ENCODE data around the gene DOCK2.

Gene DOCK2

GRCh38 chr5:170053896-170054295 is 416.8 kb downstream of the DOCK2 start:
- Histone ChIP-seq H3K27ac (ENCODE audit: low read depth, low read length) (no peak overlapping the region), H3K9me3 (ENCODE audit: insufficient read depth, low read length) (no peaks in the 10 kb centered on the region), H2AFZ (ENCODE audit: low read depth, low read length, severe bottlenecking) (no peak overlapping the region), H3K4me3 (ENCODE audit: insufficient read depth, low read length, poor library complexity, severe bottlenecking) (no peak overlapping the region), H3K27me3 (ENCODE audit: low read length) (no peaks in the 10 kb centered on the region), H3K9ac (ENCODE audit: low read length) (no peak overlapping the region), H3K9me2 (replicated peaks; ENCODE audit: insufficient read depth, low read length) (no peaks in the 10 kb centered on the region), H3F3A (ENCODE audit: insufficient read depth) (no peaks in the 10 kb centered on the region), H4K20me1 (ENCODE audit: low read depth, low read length) (no peaks in the 10 kb centered on the region), H3K36me3 (ENCODE audit: low read length) (peaks cover 12% of the 10 kb centered on the region; the same call in 1 of the 2 replicates), H3K79me2 (ENCODE audit: insufficient read depth, low read length) (no peaks in the 10 kb centered on the region), H3K4me2 (ENCODE audit: low read depth, low read length, poor library complexity, severe bottlenecking) (no peak overlapping the region)
- TF ChIP-seq CTCF (IDR thresholded peaks at IDR 0.05; ENCODE audit: insufficient read depth, low read length, poor library complexity, severe bottlenecking) (no peak), EZH2phosphoT487 (conservative IDR thresholded peaks at IDR 0.05; ENCODE audit: low read length) (no peak)

- H3K79me2 ChIP-seq (ENCODE audit: insufficient read depth, low read length), result no peaks in the 10 kb centered on the region
- H3F3A ChIP-seq (ENCODE audit: insufficient read depth), result no peaks in the 10 kb centered on the region
- H3K4me2 ChIP-seq (ENCODE audit: low read depth, low read length, poor library complexity, severe bottlenecking), result no peak overlapping the region
- H2AFZ ChIP-seq (ENCODE audit: low read depth, low read length, severe bottlenecking), result no peak overlapping the region
- no peaks in the 10 kb centered on the region for H4K20me1 ChIP-seq (ENCODE audit: low read depth, low read length)
- H3K9me2 ChIP-seq (replicated peaks; ENCODE audit: insufficient read depth, low read length), result no peaks in the 10 kb centered on the region
- no peak overlapping the region for H3K4me3 ChIP-seq (ENCODE audit: insufficient read depth, low read length, poor library complexity, severe bottlenecking)
- TF ChIP-seq EZH2phosphoT487 (conservative IDR thresholded peaks at IDR 0.05; ENCODE audit: low read length) (no peak), CTCF (IDR thresholded peaks at IDR 0.05; ENCODE audit: insufficient read depth, low read length, poor library complexity, severe bottlenecking) (no peak)
- no peaks in the 10 kb centered on the region for H3K27me3 ChIP-seq (ENCODE audit: low read length)
- H3K27ac ChIP-seq (ENCODE audit: low read depth, low read length), result no peak overlapping the region
- peaks cover 16% of the 10 kb centered on the region; the same call in 1 of the 2 replicates for H3K36me3 ChIP-seq (ENCODE audit: low read length)
- no peaks in the 10 kb centered on the region for H3K9me3 ChIP-seq (ENCODE audit: insufficient read depth, low read length)
- H3K9ac ChIP-seq (ENCODE audit: low read length), result no peak overlapping the region
Measured at GRCh38 chr5:170055606-170056005, 418.5 kb downstream of the DOCK2 start.

- Histone ChIP-seq H3K27ac (ENCODE audit: low read depth, low read length) (no peak overlapping the region), H3K79me2 (ENCODE audit: insufficient read depth, low read length) (no peaks in the 10 kb centered on the region), H3K4me2 (ENCODE audit: low read depth, low read length, poor library complexity, severe bottlenecking) (no peak overlapping the region), H3F3A (ENCODE audit: insufficient read depth) (no peaks in the 10 kb centered on the region), H3K9ac (ENCODE audit: low read length) (no peak overlapping the region), H3K4me3 (ENCODE audit: insufficient read depth, low read length, poor library complexity, severe bottlenecking) (no peak overlapping the region), H2AFZ (ENCODE audit: low read depth, low read length, severe bottlenecking) (no peak overlapping the region), H3K9me2 (replicated peaks; ENCODE audit: insufficient read depth, low read length) (no peaks in the 10 kb centered on the region), H3K36me3 (ENCODE audit: low read length) (peaks cover 13% of the 10 kb centered on the region; the same call in 1 of the 2 replicates), H4K20me1 (ENCODE audit: low read depth, low read length) (no peaks in the 10 kb centered on the region), H3K9me3 (ENCODE audit: insufficient read depth, low read length) (no peaks in the 10 kb centered on the region), H3K27me3 (ENCODE audit: low read length) (no peaks in the 10 kb centered on the region)
- TF ChIP-seq CTCF (IDR thresholded peaks at IDR 0.05; ENCODE audit: insufficient read depth, low read length, poor library complexity, severe bottlenecking) (no peak), EZH2phosphoT487 (conservative IDR thresholded peaks at IDR 0.05; ENCODE audit: low read length) (no peak)
Measured at GRCh38 chr5:170056561-170057267, 419.6 kb downstream of the DOCK2 start.
